Pulmonary artery endothelial cell (primary cell): ENCODE data around the gene CERS6. TPM values are rescaled to one million over a fixed set of nuclear protein-coding genes. Genes with fewer than 3 reads are reported as not detected.

Source experiments
- DNase-seq: peaks from one replicate; pipeline ENCODE4 v3.0.0-alpha.2; 2011; ENCODE audit warnings: low read depth, low spot score
- total RNA-seq: library from RNA; depleted of rRNA; stranded (reverse); fragments of >200 nt; gene quantifications from 2 replicates; pipeline ENCODE4 v1.2.3, GENCODE V29; 2014

Gene CERS6
- total RNA-seq, 1 donor from 2014 or later = 8.0 TPM

GRCh38 chr2:168722592-168722991, 266.5 kb downstream of the CERS6 start:
- DNase-seq = peak; percentile 43

- no peak for DNase-seq
Measured at GRCh38 chr2:168723275-168723899, 267.3 kb downstream of the CERS6 start.

GRCh38 chr2:168726375-168726774, 270.3 kb downstream of the CERS6 start:
- no peak for DNase-seq

DNA sequence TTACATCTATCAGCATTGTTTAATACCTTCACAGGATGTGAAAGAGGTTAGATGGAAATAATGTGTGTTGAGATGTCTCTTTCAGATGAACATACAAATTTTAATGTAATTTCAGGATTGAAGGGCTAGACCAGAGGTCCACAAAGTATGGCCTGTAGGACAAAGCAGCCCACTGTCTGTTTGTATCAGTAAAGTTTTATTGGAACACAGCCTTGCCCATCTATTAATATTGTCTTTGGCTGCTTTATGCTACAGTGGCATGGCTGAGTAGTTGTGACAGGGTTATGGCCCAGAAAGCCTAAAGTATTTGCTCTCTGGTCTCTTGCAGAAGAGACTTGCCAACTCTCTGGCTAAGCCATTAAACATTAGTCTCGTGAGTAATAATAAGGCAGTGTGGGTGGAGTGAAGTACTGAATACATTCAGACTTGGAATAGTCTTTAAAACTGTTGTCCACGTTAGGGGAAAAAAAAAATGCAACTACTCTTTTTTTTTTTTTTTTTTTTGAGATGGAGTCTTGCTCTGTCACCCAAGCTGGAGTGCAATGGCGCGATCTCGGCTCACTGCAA, 271.9 kb downstream of the CERS6 start:
- no peak for DNase-seq

- DNase-seq = no peak
Measured at GRCh38 chr2:168729455-168729854, 273.4 kb downstream of the CERS6 start.

- no peak for DNase-seq
Measured at GRCh38 chr2:168730344-168730743, 274.3 kb downstream of the CERS6 start.

DNA sequence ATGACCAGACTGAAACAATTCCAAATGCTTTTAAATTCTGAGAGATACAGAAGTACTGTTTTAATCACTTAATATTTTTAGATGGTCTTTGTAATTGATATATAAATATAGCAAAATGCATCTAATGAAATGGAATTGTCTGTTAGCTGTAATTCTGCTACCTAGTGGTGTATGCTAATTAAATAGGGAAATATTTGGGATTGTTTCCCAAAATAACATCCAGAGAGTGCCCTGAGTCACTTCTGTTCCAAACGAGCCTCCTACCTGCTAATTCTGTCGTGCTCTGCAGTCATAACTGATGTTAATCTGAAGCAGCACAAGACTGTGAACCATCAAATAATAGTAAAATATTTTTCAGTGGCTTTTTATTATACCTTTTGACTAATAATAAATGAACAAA, 274.9 kb downstream of the CERS6 start:
- DNase-seq = no peak

- DNase-seq = no peak
Measured at GRCh38 chr2:168731616-168732015, 275.5 kb downstream of the CERS6 start.

- no peak for DNase-seq
Measured at GRCh38 chr2:168732100-168732499, 276.0 kb downstream of the CERS6 start.

DNA sequence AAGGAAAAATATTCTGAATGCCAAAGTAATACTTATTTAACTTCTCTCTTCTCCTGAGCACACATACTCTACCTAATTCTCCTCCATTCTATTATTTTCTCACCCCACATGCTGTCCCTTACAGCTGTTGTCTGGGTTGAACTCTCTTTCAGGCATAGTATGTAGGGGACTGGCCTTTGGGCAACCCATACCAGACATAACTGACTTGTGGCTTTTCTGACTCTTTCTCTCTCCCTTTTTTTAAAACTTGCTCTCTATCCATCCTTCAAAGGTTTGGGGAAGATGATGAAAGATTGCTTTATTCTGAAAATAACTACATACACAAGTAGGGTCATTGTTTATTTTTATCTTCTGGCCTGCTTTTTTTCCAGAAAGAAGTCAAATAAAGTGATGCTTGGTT, 276.4 kb downstream of the CERS6 start:
- no peak for DNase-seq

DNA sequence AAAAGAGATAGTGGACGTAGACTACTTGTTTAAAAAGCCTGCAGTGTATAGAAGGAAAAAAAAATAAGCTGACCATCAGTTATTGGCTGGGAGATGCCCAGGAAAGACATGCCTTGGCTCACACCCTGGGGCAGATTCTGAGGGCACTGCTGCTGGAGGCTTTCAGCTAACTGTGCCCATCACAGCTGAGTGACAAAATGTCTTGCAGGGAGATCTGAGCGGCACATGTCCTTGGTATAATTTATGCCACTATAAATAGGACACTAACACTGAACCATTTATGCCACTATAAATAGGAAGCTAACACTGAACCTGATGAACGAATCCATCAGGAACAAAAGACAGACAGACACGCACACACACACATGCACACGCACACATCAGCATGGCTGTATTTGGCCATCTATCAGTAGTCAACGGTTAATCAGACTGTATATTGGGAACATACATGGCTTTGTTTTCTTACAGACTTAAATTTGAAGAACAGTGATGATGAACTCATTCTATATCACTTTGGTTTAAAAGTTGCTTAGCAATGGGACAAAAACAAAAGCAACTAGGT, 278.2 kb downstream of the CERS6 start:
- DNase-seq = no peak

GRCh38 chr2:168736649-168737445, 280.8 kb downstream of the CERS6 start:
- DNase-seq = no peak

DNA sequence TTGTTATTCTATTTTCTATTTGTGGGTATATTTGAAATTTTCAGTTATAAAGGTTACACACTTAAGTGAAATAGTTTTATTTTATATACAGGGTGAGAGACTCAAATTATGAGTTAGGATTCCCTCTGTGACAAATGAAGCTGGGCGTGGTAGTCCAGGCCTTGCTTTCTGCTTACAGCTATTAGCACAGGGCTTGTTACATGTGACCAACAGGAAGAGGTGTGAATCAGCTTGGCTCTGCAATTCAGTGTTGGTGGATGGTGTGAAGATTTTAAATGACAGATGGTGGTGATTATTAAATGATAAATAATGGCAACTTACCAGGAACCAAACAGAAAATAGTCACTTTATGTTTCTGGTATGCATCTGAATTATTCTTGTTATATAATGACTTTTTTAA, 282.0 kb downstream of the CERS6 start:
- DNase-seq = no peak

- no peak for DNase-seq
Measured at GRCh38 chr2:168740360-168740759, 284.3 kb downstream of the CERS6 start.

GRCh38 chr2:168740788-168741187, 284.7 kb downstream of the CERS6 start:
- DNase-seq = no peak

- no peak for DNase-seq
Measured at GRCh38 chr2:168742258-168742932, 286.3 kb downstream of the CERS6 start.

DNA sequence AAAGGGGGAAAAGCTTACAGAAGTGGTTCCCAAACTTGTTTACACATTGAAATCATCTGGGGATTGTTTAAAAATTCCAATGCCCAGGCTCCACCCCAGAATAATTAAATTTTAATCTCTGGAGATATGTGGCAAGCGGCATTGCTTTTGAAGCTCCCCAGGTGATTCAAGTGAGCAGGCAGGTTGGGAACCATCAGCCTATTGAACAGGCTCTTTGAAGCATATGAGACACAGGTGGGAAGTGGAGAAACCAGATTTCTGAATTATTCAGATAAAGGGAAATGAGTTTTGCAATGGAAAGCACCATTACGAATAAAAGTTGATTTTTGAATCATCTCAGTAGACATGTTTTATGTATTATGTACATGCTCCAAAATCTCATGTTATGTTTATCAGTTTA, 288.8 kb downstream of the CERS6 start:
- no peak for DNase-seq

DNA sequence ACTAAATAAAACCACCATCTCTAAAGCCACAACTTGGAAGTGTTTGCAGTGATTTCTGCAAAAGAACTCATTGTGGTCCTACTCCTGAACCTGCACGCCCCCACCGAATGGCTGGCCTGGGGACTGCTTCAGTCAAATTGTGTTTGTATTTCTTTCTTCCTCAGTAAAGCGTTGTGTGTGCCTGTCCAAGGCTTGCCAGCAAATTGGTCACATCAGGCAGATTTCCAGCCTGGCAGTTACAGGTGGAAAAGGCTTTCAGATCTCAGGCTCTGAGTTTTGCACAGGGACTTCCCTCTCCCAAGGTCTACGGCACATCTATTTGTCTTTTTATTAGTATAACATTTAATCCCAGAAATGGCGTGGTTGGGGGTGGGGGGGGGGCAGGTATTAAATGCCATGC, 292.4 kb downstream of the CERS6 start:
- DNase-seq = no peak

DNA sequence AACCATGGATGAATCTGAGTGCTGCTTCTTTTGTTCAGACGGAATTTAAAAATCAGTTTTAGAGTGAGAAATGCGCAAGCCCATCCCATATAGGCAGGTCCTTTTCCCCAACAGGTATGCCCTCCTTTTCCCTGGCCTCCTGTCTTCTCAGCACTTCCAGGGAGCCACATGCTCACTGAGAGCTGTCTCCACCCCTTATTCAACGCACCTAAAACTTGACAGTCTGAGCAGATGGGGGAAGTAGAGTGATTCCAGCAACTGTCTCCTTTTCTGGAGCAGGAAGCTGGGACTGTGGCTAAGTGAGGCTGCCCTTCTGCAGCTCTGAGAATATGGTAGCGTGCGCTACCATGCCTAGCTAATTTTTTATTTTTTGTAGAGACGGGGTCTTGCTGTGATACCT, 293.2 kb downstream of the CERS6 start:
- DNase-seq = no peak

GRCh38 chr2:168751104-168751740, 295.1 kb downstream of the CERS6 start:
- DNase-seq = no peak

DNA sequence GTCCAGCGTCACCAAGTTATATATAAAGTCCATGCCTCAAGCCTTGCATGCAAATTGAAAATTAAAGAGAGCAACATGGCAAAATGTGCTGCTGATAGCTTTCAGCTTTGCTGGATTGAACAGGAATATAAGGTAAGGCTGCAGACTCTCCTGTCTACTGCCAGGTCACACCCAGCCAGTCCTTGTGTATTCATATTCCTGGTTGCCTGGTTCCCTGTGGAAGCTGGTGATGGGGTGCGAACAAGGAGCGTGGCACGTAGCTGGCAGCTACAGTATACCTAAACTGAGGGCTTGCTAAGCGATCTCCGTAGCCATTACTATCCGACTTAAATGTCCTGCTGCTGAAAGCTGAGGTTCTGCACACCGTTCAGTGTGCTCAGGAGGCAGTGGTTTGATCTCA, 296.3 kb downstream of the CERS6 start:
- DNase-seq = no peak
